Measurements from ENCODE around the gene HDAC5.

The HDAC5 gene

DNA sequence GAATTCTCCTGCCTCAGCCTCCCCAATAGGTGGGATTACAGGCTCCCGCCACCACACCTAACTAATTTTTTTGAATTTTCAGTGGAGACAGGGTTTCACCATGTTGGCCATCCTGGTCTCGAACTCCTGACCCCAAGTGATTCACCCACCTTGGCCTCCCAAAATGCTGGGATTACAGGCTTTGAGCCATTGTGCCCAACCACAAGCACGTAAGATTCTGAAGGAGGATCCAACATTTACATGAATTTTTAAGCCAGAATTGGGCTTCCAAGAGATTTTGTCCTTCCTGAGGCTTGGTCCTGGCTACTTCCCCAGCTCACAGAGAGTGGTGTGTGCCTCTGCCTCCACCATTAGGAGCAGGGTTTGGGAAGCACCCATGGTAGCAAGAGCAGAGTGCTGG lies 41.8 kb downstream of the HDAC5 start:
- no peak overlapping the region for H3K4me3 ChIP-seq (ENCODE audit: severe bottlenecking)
- no peaks in the 10 kb centered on the region for H3K27me3 ChIP-seq (ENCODE audit: insufficient read depth, poor library complexity, severe bottlenecking)
- peaks cover 6% of the 10 kb centered on the region; the same call in 1 of the 2 replicates for H3K36me3 ChIP-seq (ENCODE audit: low read depth)
- H3K4me1 ChIP-seq (ENCODE audit: insufficient read depth, poor library complexity, severe bottlenecking), result peaks cover 7% of the 10 kb centered on the region
- DNase-seq (ENCODE audit: low spot score) (no peak), ATAC-seq (ENCODE audit: low read depth) (no peak)
- no peaks in the 10 kb centered on the region for H3K9me3 ChIP-seq (ENCODE audit: severe bottlenecking)
- TF ChIP-seq, protein P1, sequence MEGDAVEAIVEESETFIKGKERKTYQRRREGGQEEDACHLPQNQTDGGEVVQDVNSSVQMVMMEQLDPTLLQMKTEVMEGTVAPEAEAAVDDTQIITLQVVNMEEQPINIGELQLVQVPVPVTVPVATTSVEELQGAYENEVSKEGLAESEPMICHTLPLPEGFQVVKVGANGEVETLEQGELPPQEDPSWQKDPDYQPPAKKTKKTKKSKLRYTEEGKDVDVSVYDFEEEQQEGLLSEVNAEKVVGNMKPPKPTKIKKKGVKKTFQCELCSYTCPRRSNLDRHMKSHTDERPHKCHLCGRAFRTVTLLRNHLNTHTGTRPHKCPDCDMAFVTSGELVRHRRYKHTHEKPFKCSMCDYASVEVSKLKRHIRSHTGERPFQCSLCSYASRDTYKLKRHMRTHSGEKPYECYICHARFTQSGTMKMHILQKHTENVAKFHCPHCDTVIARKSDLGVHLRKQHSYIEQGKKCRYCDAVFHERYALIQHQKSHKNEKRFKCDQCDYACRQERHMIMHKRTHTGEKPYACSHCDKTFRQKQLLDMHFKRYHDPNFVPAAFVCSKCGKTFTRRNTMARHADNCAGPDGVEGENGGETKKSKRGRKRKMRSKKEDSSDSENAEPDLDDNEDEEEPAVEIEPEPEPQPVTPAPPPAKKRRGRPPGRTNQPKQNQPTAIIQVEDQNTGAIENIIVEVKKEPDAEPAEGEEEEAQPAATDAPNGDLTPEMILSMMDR (IDR thresholded peaks at IDR 0.05; ENCODE audit: poor library complexity, severe bottlenecking), result no peak
- no peak overlapping the region for H3K27ac ChIP-seq (ENCODE audit: poor library complexity, severe bottlenecking)

DNA sequence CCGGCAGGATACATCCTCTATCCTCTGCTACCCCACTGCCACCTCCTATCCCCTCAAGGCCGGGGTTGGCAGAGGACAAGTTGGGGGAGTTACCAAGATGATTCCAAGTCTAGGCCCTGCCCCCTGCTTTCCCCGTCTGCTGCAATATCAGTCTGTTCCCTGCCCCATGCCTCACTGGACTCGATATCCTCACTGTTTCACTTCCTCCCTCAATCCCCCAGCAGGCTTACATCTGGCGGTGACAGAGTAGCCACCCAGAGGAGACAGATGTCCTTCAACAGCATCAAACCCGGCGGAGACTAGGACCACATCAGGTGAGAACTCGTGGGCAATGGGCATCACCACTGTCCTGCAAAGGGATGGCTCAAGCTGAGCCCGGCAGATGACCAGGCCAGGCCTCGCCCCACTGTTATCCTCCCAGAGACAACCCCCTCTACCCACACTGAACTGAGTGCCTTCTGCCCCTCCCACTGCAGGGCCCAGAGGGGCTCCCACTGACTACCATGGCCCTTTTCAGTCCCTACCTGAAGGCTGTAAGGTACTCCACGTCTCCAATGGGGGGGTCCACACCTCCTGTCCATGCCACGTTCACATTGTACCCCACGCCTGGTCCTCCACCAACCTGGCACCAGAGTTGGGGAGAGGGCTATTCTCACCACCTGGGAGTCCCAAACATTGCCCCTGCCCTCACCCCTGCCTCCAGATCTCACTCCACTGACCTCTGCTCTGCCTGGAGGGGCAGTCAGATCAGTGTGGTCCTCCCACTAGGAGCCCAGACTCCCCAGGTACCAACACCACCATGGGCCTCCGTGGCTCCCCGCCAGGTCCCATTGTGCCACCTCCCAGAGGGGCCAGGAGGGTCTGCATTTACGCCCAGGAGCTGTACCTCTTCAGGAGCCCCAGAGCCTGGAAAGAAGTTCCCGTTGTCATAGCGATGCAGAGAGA lies 43.3 kb downstream of the HDAC5 start:
- TF ChIP-seq, protein P1 (IDR thresholded peaks at IDR 0.05; ENCODE audit: poor library complexity, severe bottlenecking), result no peak
- Histone ChIP-seq H3K4me3 (ENCODE audit: severe bottlenecking) (no peak overlapping the region), H3K4me1 (ENCODE audit: insufficient read depth, poor library complexity, severe bottlenecking) (peaks cover 3% of the 10 kb centered on the region), H3K27ac (ENCODE audit: poor library complexity, severe bottlenecking) (no peak overlapping the region), H3K27me3 (ENCODE audit: insufficient read depth, poor library complexity, severe bottlenecking) (no peaks in the 10 kb centered on the region), H3K9me3 (ENCODE audit: severe bottlenecking) (no peaks in the 10 kb centered on the region), H3K36me3 (ENCODE audit: low read depth) (peaks cover 22% of the 10 kb centered on the region)
- no peak for ATAC-seq (ENCODE audit: low read depth)
- no peak for DNase-seq (ENCODE audit: low spot score)

DNA sequence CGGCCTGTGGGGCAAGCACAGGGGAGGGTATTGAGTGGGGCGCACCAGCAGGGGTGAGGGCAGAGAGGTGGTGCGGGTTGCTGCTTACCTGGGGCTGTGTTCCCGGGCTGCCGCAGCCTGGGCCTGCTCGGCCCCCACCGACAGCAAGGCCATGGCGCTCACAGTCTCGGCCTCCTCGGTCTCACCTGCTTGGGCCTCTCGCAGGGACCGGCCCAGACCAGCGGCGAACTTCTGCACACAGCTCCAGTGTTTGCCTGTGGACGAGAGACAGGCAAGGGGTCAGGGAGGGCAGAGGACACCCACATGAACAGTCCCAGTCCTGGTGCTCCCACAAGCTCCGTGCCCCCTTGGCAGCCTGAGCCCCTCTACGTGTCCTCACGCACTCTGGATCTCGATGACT lies 45.0 kb downstream of the HDAC5 start:
- DNase-seq (ENCODE audit: low spot score) (no peak), ATAC-seq (ENCODE audit: low read depth) (no peak)
- Histone ChIP-seq H3K9me3 (ENCODE audit: severe bottlenecking) (no peaks in the 10 kb centered on the region), H3K27me3 (ENCODE audit: insufficient read depth, poor library complexity, severe bottlenecking) (no peaks in the 10 kb centered on the region), H3K4me1 (ENCODE audit: insufficient read depth, poor library complexity, severe bottlenecking) (peaks cover 3% of the 10 kb centered on the region), H3K27ac (ENCODE audit: poor library complexity, severe bottlenecking) (no peak overlapping the region), H3K4me3 (ENCODE audit: severe bottlenecking) (no peak overlapping the region), H3K36me3 (ENCODE audit: low read depth) (peaks cover 37% of the 10 kb centered on the region)
- TF ChIP-seq, protein P1 (IDR thresholded peaks at IDR 0.05; ENCODE audit: poor library complexity, severe bottlenecking), result no peak

DNA sequence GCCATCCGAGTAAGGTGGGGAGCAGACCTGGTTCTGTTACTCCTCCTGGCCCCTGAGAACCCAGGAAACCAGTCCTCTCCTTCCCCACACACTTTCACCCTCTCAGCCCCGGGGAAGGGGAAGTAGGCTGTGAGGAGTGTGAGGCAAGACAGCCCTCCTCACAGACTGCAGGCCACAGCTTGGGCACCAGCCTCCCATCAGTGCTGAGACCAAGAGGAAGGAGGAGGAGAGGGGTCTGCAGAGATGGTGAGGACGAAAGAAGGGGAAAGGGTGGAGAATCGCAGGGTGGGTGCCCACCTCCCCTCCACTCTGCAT lies 45.9 kb downstream of the HDAC5 start:
- H3K36me3 ChIP-seq (ENCODE audit: low read depth), result peaks cover 36% of the 10 kb centered on the region
- TF ChIP-seq, protein P1 (IDR thresholded peaks at IDR 0.05; ENCODE audit: poor library complexity, severe bottlenecking), result no peak
- no peaks in the 10 kb centered on the region for H3K9me3 ChIP-seq (ENCODE audit: severe bottlenecking)
- H3K4me1 ChIP-seq (ENCODE audit: insufficient read depth, poor library complexity, severe bottlenecking), result peaks cover 3% of the 10 kb centered on the region
- DNase-seq (ENCODE audit: low spot score) (no peak), ATAC-seq (ENCODE audit: low read depth) (no peak)
- no peak overlapping the region for H3K27ac ChIP-seq (ENCODE audit: poor library complexity, severe bottlenecking)
- no peaks in the 10 kb centered on the region for H3K27me3 ChIP-seq (ENCODE audit: insufficient read depth, poor library complexity, severe bottlenecking)
- no peak overlapping the region for H3K4me3 ChIP-seq (ENCODE audit: severe bottlenecking)

Data from RWPE2 (cell line).